ENCODE measurements around the gene PTPRO. TPM values are rescaled to one million over a fixed set of nuclear protein-coding genes. Genes with fewer than 3 reads are reported as not detected.

Gene PTPRO
- total and polyA plus RNA-seq, 10 of the 15 experiments (the other 5 are each of a cell fraction or from before 2014, with no cell fraction given), result 1.2 to 5.3 (median 3.5) TPM

- POLR2A ChIA-PET, result no interaction called here
- DNase-seq (ENCODE audit: low read depth, low spot score) (no peak), ATAC-seq (no peak), FAIRE-seq (no peak)
- no TSS peak for BruUV-seq (replicated peaks)
- Histone ChIP-seq H3K9me3 (replicated peaks; ENCODE audit: control insufficient read depth, insufficient read depth, low read length) (no peaks in the 10 kb centered on the region), H3K9ac (ENCODE audit: control insufficient read depth, insufficient read depth, low read length) (no peak overlapping the region), H3K27ac (ENCODE audit: control insufficient read depth, insufficient read depth) (no peak overlapping the region), H3K4me3 (no peak overlapping the region), H4K20me1 (ENCODE audit: control insufficient read depth, insufficient read depth) (no peaks in the 10 kb centered on the region), H3K79me2 (ENCODE audit: control insufficient read depth, insufficient read depth, low read length) (no peaks in the 10 kb centered on the region), H3K36me3 (ENCODE audit: control insufficient read depth in 2 of 2, insufficient read depth in 2 of 2, low read length in 1 of 2) (no peaks in the 10 kb centered on the region), H2AFZ (ENCODE audit: control insufficient read depth, low read depth, low read length) (no peak overlapping the region), H3K4me1 (ENCODE audit: control insufficient read depth, insufficient read depth, low read length) (no peaks in the 10 kb centered on the region), H3K4me2 (ENCODE audit: control insufficient read depth, insufficient read depth) (no peak overlapping the region), H3K27me3 (replicated peaks in 1 of 2; ENCODE audit: control insufficient read depth in 2 of 2, insufficient read depth in 2 of 2, low read length in 1 of 2) (no peaks in the 10 kb centered on the region)
- RAD21 ChIA-PET (ENCODE audit: unreplicated experiment), result no interaction called here
- CTCF ChIA-PET, result no interaction called here
- in situ Hi-C loops (cut with MboI) (no loop called here), intact Hi-C loops (cut with micrococcal nuclease; ENCODE audit: unreplicated experiment) (no loop called here)
- TF ChIP-seq YY1 (IDR thresholded peaks at IDR 0.05; ENCODE audit: low read depth, low read length) (no peak), CUX1 (IDR thresholded peaks at IDR 0.05; ENCODE audit: insufficient replicate concordance, low read depth, low read length) (no peak), BHLHE40 (IDR thresholded peaks at IDR 0.05; ENCODE audit: borderline replicate concordance in 1 of 2, low read depth in 2 of 2, low read length in 1 of 2) (no peak), ESRRA (IDR thresholded peaks at IDR 0.05; ENCODE audit: low read length) (no peak), ATF2 (IDR thresholded peaks at IDR 0.05; ENCODE audit: low read length) (no peak), ATF7 (IDR thresholded peaks at IDR 0.05; ENCODE audit: low read depth) (no peak), E2F8 (IDR thresholded peaks at IDR 0.05; ENCODE audit: low read depth, partially characterized antibody) (no peak), HDAC6 (IDR thresholded peaks at IDR 0.05; ENCODE audit: unreplicated experiment) (no peak), CREB1 (IDR thresholded peaks at IDR 0.05; ENCODE audit: low read depth) (no peak), NR2F1 (conservative IDR thresholded peaks at IDR 0.05) (no peak), ZNF217 (IDR thresholded peaks at IDR 0.05) (no peak), NFXL1 (IDR thresholded peaks at IDR 0.05; ENCODE audit: borderline replicate concordance) (no peak), PBX3 (IDR thresholded peaks at IDR 0.05; ENCODE audit: insufficient replicate concordance, low read depth, low read length) (no peak)
- SMC1A ChIA-PET (ENCODE audit: uncharacterized antibody, unreplicated experiment), result no interaction called here
- WGBS (ENCODE audit: insufficient coverage, insufficient replicate concordance, low lambda C conversion rate, missing lambda C conversion rate), result 0% methylated on average over 1 of the region's 1 CpG
These were observed 70.7 kb downstream of the PTPRO start for GRCh38 chr12:15393037-15393436.

All from GM12878 (cell line).